OCI-LY7 (cell line): Measurements from ENCODE around the gene GMPR2.

Experiments used
- EZH2phosphoT487 ChIP-seq: fragments of 200-600 bp; sonication (generic); IDR thresholded peaks from 2 replicates; pipeline ENCODE4 v1.6.1; 2018; ENCODE audit warnings: low read depth, borderline replicate concordance, mild to moderate bottlenecking, mixed run types, antibody characterized with exemption, low read length, moderate library complexity, mixed read lengths
- TF ChIP-seq, protein P1 (sequence below): fragments of 200-600 bp; sonication (generic); conservative IDR thresholded peaks from 2 replicates; pipeline ENCODE4 v1.5.1; 2014; ENCODE audit warnings: mild to moderate bottlenecking, antibody characterized with exemption, low read length, moderate library complexity, mixed read lengths

DNA sequence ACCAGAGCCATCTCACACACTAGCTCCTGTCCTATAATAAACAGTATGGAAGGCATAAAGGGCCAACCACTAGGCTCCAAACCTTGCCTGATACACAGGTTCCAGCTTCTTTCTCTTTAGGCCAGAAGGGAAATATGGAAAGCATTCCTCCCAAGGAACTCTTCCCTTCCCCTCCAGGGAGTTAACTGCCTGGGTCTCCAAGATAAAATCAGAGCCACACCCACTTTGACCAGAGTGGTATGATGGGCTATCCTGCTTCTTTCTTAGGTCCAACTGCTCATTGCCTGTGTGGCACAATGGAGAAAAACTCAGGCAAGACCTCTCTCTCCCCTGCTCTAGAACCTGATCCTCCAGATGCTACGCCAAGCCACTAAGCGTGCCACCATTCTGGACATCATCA, 25.1 kb upstream of the GMPR2 start:
- TF ChIP-seq, protein P1, sequence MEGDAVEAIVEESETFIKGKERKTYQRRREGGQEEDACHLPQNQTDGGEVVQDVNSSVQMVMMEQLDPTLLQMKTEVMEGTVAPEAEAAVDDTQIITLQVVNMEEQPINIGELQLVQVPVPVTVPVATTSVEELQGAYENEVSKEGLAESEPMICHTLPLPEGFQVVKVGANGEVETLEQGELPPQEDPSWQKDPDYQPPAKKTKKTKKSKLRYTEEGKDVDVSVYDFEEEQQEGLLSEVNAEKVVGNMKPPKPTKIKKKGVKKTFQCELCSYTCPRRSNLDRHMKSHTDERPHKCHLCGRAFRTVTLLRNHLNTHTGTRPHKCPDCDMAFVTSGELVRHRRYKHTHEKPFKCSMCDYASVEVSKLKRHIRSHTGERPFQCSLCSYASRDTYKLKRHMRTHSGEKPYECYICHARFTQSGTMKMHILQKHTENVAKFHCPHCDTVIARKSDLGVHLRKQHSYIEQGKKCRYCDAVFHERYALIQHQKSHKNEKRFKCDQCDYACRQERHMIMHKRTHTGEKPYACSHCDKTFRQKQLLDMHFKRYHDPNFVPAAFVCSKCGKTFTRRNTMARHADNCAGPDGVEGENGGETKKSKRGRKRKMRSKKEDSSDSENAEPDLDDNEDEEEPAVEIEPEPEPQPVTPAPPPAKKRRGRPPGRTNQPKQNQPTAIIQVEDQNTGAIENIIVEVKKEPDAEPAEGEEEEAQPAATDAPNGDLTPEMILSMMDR, result no peak
- TF ChIP-seq EZH2phosphoT487, result no peak
